Activated naive CD8-positive, alpha-beta T cell treated with anti-CD3 and anti-CD28 coated beads, Interleukin-2, amount 50 U/mL, for 24 hours (primary cell): ENCODE results near the gene EDAR.

ENCODE experiments used
- ATAC-seq: fragments of 150-1000 bp; cut with Tn5 transposase; one replicate; pipeline ENCODE4 v1.10.0; 2021
- DNase-seq: peaks from one replicate; pipeline ENCODE4 v3.0.0; 2021
- H3K27ac Mint-ChIP-seq: one replicate; pipeline ENCODE4 v1.8.0; 2021; ENCODE audit warnings: mild to moderate bottlenecking, mixed read lengths
- H3K27me3 Mint-ChIP-seq: one replicate; pipeline ENCODE4 v1.8.0; 2021; ENCODE audit warnings: mixed read lengths
- H3K36me3 Mint-ChIP-seq: one replicate; pipeline ENCODE4 v1.8.0; 2021; ENCODE audit warnings: low read depth, mixed read lengths
- H3K4me1 Mint-ChIP-seq: one replicate; pipeline ENCODE4 v1.8.0; 2021; ENCODE audit warnings: mixed read lengths
- H3K4me3 Mint-ChIP-seq: one replicate; pipeline ENCODE4 v1.8.0; 2021; ENCODE audit warnings: mild to moderate bottlenecking, moderate library complexity, mixed read lengths
- H3K9me3 Mint-ChIP-seq: one replicate; pipeline ENCODE4 v1.8.0; 2021; ENCODE audit warnings: mixed read lengths

EDAR gene

DNA sequence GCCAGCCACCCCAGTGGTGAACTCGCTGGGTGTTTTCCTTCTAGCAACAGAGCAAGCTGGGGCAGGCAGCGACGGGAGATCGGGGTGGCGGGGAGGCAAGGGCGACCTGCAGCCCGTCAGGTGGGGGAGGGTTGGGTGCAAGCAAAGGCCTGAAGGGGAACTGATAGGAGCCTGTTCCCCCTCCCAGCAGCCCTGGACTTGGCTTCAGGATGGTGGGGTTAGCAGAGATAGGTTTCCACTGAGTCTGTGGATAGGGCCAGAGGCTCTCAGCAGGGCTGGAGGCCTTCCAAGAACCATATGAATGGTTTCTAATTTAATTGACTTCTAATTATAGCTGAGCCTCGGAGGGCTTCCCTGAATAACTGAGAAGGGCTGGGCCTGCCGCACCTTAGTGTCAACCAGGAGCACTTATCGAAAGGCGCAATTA is 55.3 kb downstream of the EDAR start:
- Mint-ChIP-seq H3K4me3 (no peak overlapping the region), H3K27me3 (no peaks in the 10 kb centered on the region), H3K27ac (no peak overlapping the region), H3K9me3 (no peaks in the 10 kb centered on the region), H3K4me1 (peaks cover 13% of the 10 kb centered on the region), H3K36me3 (no peaks in the 10 kb centered on the region)
- ATAC-seq (no peak), DNase-seq (no peak)

DNA sequence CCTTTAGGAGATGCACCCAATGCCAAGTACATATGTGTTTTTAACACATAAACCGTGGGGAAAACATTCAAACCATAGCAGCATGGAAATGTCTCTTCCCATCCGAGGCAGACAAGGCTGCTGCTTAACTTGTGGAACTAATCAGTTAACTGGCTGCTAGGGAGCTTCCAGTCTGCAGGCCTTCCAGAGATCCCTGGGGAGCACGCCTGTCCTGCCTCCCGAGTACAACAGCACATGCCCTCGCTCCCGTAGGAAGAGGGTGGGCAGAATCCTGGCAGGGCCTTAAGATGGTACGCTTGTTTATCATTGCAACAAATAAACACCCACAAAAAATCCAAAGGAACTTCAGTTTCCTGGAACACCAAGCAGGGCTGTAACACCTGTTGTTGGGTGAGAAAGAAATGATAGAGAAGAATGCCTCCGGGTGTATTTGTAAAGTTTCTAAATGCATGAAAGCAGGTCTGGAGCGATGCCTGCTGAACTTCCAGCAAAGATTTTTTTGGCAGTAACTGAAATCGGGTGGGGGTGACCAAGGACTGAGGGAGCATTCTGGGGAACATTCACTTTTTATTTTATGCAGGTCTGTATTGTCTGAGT is 56.2 kb downstream of the EDAR start:
- Mint-ChIP-seq H3K9me3 (no peaks in the 10 kb centered on the region), H3K27me3 (no peaks in the 10 kb centered on the region), H3K27ac (no peak overlapping the region), H3K4me1 (peaks cover 6% of the 10 kb centered on the region), H3K36me3 (no peaks in the 10 kb centered on the region), H3K4me3 (no peak overlapping the region)
- DNase-seq (no peak), ATAC-seq (no peak)

DNA sequence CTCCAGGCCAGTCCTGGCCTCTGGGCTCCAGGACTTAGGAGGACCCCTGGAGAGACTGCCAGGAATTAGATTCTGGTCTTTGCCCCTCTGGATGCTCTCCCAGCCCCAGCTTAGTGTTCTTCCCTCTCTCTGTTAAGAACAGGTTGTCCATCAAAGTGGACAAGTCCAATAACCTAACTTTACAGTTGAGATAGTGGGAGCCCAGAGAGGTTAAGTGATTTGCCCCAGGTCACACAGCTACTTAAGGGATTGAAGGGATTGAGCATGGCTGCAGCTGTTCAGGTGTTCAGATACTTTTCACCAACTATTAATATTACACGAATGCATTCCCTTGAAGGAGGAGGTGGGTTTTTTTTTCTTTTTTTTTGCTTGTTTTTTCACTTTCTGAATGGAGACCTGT is 57.6 kb downstream of the EDAR start:
- H3K4me1 Mint-ChIP-seq, result no peaks in the 10 kb centered on the region
- no peak overlapping the region for H3K4me3 Mint-ChIP-seq
- H3K9me3 Mint-ChIP-seq, result no peaks in the 10 kb centered on the region
- no peaks in the 10 kb centered on the region for H3K27me3 Mint-ChIP-seq
- no peak overlapping the region for H3K27ac Mint-ChIP-seq
- no peak for DNase-seq
- H3K36me3 Mint-ChIP-seq, result no peaks in the 10 kb centered on the region
- ATAC-seq, result no peak

DNA sequence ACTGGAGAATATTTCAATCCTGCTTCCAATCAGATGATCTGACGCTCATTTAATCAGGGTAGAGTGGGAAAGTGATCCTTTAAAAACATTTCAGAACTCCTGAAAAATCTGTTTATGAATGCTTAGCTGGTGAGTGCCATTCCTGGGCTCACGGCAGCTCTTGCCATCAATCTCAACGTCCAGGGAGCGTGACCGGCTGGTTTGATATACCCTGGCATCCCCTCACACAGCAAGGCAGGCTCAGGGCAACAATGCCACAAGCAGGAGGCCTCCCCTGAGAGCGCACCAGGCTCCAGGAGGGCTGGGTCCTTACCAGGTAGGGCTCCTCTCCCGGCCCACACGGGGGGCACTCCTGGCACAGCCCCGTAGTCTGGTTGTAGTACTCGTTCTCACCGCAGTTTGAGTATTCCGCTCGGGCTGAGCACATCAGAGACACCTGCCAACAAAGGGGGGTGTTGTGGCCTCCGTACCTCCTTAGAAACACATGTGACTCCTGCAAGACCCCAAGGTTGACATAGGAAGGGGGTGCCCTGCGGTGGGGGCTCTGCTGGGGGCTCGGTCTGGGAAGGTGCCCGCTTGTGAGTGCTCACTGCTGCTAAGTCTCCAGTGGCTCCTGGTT is 59.1 kb downstream of the EDAR start:
- no peak overlapping the region for H3K27ac Mint-ChIP-seq
- no peaks in the 10 kb centered on the region for H3K9me3 Mint-ChIP-seq
- no peaks in the 10 kb centered on the region for H3K27me3 Mint-ChIP-seq
- no peak for DNase-seq
- no peak overlapping the region for H3K4me3 Mint-ChIP-seq
- H3K36me3 Mint-ChIP-seq, result no peaks in the 10 kb centered on the region
- no peaks in the 10 kb centered on the region for H3K4me1 Mint-ChIP-seq
- ATAC-seq, result no peak

DNA sequence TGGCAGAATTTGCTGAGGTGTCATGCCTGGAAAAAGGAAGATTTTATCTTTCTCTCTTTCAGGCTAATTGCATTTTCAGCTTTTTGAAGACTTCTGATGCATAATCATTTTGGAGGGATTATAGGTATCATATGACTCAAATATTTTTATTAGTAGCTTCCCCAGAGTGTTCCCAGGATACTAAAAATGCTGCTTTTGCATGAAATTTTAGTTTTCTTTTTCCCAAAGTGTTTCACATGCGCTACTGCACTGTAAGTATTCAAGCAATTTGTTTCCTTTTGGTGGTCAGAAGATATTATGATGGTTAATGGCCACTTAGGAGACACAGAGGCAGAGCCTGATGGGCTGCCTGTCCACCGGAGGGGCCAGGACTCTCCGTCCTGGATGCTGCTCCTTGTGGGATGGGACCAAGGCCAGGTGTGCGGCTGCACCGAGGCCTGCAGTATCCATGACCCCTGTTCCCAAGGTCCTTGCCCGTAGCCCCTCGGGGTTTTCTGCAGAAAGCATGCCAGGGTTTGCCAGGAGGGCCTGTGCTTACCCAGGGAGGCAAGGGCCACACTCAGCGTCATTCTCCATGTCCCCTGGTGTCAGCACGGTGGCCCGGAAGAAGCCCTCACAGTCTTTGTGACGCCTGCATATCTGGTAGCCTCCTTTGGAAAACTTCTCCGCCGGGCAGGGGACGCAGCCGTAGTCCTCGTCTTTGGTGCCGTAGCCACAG is 60.2 kb downstream of the EDAR start:
- no peaks in the 10 kb centered on the region for H3K36me3 Mint-ChIP-seq
- H3K4me3 Mint-ChIP-seq, result no peak overlapping the region
- no peaks in the 10 kb centered on the region for H3K4me1 Mint-ChIP-seq
- no peak for DNase-seq
- ATAC-seq, result no peak
- no peaks in the 10 kb centered on the region for H3K9me3 Mint-ChIP-seq
- no peak overlapping the region for H3K27ac Mint-ChIP-seq
- no peaks in the 10 kb centered on the region for H3K27me3 Mint-ChIP-seq

DNA sequence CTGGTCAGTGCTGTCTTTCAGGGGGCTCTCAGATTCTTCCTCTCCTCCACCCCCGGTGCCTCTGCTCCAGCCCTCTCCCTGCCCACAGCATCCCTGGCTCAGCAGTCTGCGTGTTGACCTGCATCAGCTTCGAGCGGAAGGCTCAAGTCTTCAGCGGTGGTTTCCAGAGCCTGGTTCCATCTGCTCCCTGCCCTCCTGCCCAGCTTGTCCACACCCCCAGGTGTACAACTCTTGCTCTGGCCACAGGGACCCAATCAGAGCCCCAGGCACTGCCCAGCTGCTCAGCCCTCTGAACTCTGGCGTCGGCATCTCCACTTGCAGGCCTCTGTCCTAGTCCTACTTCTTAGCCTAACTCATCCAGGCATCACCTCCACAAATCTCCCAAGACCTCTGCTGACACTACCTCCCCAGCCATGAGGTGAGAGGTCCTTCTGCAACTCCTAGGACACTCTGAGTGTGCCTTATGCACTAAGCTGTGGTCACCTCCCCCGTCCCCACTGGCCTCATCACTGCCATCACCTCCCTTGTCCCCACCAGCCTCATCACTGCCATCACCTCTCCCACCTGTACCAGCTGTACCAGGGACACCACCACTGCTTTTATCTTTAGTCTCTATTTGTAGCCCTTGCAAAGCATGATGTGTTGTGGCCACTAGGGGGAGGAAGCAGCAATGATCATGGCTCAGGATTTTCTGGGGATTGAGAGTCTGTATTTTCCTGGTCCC is 60.9 kb downstream of the EDAR start:
- ATAC-seq (peak; percentile 25), DNase-seq (peak; percentile 18)
- Mint-ChIP-seq H3K4me3 (no peak overlapping the region), H3K27ac (no peak overlapping the region), H3K36me3 (no peaks in the 10 kb centered on the region), H3K27me3 (no peaks in the 10 kb centered on the region), H3K9me3 (no peaks in the 10 kb centered on the region), H3K4me1 (no peaks in the 10 kb centered on the region)

DNA sequence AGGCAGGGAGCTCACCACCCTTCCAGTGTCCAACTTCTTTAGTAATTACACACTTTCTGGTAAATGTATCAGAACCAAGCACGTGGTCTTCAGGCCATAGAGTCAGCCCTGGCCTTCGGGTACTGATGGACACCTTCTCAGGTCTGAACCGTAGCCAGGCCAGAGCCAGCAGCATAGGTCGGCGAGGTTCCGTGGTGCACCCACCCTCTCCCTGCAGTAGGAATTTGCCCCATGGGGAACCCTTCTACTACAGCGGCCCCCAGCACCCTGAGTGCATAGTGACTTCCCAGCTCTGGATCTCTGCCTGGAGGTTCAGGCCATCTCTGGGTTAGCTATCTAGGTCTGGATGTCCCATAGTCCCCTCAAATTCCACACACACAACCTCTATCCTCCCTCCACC is 61.6 kb downstream of the EDAR start:
- ATAC-seq (no peak), DNase-seq (no peak)
- H3K9me3 Mint-ChIP-seq, result no peaks in the 10 kb centered on the region
- no peaks in the 10 kb centered on the region for H3K4me1 Mint-ChIP-seq
- H3K36me3 Mint-ChIP-seq, result no peaks in the 10 kb centered on the region
- no peak overlapping the region for H3K4me3 Mint-ChIP-seq
- no peaks in the 10 kb centered on the region for H3K27me3 Mint-ChIP-seq
- no peak overlapping the region for H3K27ac Mint-ChIP-seq

DNA sequence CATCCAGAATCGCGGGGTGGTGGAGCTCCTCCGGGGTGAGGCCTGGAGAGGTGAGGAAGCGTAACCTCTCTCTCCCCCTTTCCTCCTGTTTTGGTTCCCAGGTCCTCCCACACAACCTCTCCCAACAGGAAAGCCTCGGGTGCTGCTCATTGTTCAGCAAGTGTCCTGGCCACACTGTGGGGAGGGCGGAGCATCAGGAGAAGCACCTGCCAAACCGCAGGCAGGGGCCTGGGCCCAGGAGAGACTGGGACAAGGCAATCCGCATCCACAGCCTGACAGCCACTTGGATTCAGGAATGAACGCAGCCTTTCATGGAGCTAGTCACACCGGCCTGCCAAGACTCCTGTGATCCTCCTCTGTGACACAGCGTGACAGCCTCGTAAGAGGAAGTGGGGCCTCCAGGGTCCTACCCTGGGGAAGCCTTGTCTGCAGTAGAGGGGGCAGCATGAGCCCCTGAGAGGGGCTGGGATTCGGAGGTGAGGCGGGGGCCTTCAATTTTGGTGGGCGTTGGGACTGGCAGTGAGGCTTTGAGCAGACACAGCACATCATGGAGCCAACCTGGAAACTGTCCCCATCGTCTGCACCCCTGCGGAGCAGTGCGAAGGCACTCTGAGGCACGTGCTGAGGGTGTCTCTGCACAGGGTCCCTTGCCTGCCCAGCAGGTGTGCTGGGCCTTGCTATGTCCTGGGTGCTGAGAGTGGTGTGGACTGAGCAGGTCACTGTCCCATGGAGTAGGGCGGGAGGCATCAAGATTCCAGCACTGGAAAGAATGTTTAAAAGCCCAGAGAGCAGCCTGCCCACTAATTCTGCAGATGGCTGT is 62.2 kb downstream of the EDAR start:
- Mint-ChIP-seq H3K36me3 (no peaks in the 10 kb centered on the region), H3K27ac (no peak overlapping the region), H3K4me3 (no peak overlapping the region), H3K27me3 (no peaks in the 10 kb centered on the region), H3K9me3 (no peaks in the 10 kb centered on the region), H3K4me1 (no peaks in the 10 kb centered on the region)
- DNase-seq (no peak), ATAC-seq (no peak)

DNA sequence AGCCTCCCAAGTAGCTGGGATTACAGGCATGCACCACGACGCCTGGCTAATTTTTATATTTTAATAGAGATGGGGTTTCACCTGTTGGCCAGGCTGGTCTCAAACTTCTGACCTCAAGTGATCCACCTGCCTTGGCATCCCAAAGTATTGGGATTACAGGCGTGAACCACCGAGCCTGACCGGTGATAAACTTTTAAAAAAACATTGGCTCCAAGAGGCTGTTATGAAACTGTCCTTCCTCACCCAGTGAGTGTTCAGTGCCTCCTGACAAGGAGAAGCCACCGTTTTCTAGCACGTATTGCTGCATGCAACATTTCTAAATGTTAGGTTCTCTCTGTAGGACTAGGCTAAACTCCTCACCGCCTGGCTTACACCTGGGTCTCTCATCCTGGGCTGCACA is 63.3 kb downstream of the EDAR start:
- Mint-ChIP-seq H3K9me3 (no peaks in the 10 kb centered on the region), H3K36me3 (no peaks in the 10 kb centered on the region), H3K4me3 (no peak overlapping the region), H3K27ac (no peak overlapping the region), H3K4me1 (no peaks in the 10 kb centered on the region), H3K27me3 (no peaks in the 10 kb centered on the region)
- ATAC-seq (no peak), DNase-seq (no peak)

DNA sequence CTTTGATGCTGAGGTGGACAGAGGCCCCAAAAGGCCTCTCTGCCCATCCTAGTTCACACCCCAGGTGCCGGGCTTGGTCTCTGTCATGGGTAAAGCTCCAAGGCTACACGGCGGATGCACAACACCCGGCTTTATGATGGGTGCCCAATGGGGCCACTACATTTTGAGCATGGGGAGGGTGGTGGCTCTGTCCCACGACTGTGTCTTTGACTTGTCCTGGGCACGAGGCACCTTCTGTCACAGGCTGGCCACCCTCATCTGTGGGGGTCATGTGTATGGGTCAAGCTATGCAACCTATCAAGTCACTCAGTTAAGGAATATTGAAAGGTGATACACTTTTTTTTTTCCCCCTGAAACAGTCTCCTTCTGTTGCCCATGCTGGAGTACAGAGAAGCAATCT is 63.7 kb downstream of the EDAR start:
- no peak for DNase-seq
- Mint-ChIP-seq H3K9me3 (no peaks in the 10 kb centered on the region), H3K36me3 (no peaks in the 10 kb centered on the region), H3K4me3 (no peak overlapping the region), H3K4me1 (no peaks in the 10 kb centered on the region), H3K27ac (no peak overlapping the region), H3K27me3 (no peaks in the 10 kb centered on the region)
- no peak for ATAC-seq

DNA sequence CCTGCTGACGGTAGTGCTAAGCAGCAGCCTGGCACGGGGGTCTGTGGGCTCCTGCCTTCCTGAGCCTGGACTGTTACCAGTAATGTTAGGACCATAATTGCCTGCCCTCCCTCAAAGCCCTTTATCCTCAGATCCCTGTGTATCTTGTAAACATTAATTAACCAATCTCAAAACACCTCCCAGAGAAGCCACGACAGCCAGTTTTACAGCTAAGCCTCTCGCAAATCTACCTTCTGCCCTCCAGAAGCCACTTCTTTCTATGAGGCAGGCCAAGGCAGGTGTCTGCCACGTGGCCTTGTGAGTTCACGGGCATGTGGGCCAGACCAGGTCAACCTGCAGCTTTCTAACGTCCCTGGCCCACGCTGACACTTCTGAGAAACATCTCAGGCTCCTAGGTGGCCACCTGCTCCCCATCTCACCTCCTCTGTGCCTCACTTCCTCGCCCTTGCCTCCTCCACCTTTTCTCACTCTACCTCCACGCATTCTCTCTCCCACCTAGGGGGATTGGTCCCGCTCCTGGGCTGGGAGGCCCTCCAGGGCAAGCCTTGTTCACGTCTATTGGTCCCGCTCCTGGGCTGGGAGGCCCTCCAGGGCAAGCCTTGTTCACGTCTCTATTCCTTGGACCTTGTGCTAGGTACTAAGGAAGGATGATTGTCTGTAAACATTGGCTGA is 64.3 kb downstream of the EDAR start:
- Mint-ChIP-seq H3K4me3 (no peak overlapping the region), H3K36me3 (no peaks in the 10 kb centered on the region), H3K9me3 (no peaks in the 10 kb centered on the region), H3K27me3 (no peaks in the 10 kb centered on the region), H3K4me1 (no peaks in the 10 kb centered on the region), H3K27ac (no peak overlapping the region)
- ATAC-seq (no peak), DNase-seq (no peak)

DNA sequence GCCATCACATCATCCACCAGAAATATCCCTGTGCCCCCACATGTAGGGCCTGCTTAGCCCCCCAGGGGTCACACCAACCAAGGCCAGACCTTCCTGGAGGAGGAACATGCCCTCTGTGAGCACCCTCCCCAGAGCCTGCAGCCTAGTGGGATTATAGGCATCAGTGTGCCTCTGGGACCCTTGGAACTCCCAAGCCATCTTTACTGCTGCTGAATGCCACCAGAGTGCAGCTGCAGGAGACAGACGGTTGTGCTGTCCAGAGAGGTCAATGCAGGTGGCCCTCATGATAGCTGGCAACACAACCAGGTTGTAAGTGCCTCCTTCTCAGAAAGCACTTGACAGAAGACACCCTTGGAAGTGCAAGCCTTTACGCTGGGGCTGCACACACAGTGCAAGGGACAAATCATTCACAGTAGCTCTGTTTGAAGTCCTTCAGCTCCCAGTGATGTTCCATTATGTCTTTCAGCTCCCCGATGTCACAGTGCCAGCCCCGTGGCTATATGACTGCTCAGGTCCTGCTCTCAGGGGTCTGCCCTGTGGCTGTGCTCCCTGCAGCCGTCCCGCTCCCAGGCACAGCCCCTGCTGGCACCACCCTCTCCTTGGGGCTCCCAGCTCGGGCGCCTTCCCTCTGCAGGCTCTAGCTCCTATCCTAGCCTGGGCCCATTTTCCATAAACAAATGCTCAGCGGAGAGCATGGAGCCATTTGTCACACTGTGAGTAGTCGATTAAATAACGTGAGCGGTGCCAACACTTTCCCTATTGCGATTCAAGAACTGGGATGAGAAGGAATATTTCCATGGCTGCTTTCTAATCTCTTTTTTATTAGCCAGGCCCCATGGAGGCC is 65.1 kb downstream of the EDAR start:
- H3K36me3 Mint-ChIP-seq, result no peaks in the 10 kb centered on the region

DNA sequence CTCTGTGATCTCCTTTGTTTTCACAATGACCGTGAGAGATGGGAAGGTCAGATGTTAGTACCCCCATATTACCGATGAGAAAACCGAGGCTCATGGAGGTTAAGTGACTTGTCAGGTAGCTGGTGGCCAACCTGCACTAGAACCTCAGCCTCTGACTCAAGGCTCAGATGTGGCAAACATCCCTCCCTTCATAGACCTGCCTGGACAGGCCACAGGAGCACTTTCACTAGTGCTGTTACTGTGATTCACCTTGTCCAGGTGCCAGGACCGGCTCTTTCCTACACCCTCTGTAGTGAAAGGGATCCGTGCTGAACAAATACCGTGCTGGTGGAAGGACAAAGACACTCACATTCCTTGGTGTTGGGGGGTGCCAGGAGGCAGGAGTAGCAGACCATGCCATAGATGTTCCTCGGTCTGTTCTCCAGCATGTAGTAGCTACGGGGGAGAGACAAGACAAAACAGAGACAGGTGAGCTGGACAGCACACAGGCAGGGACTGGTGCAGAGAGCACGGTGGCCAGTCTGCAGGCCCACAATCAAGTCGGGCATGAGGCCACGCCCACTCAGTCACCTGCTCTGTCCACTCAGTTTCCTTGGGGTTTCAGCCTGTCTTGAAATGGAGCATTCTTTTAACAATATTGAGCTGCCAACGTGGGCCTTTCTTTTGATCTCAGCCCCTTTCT is 65.9 kb downstream of the EDAR start:
- H3K9me3 Mint-ChIP-seq, result no peaks in the 10 kb centered on the region
- H3K27ac Mint-ChIP-seq, result no peak overlapping the region
- H3K4me3 Mint-ChIP-seq, result no peak overlapping the region
- ATAC-seq (no peak), DNase-seq (no peak)
- H3K36me3 Mint-ChIP-seq, result no peaks in the 10 kb centered on the region
- H3K27me3 Mint-ChIP-seq, result no peaks in the 10 kb centered on the region
- H3K4me1 Mint-ChIP-seq, result no peaks in the 10 kb centered on the region

More for the DNA sequence above, 65.1 kb downstream of the EDAR start:
- H3K27ac Mint-ChIP-seq, result no peak overlapping the region
- H3K27me3 Mint-ChIP-seq, result no peaks in the 10 kb centered on the region
- no peaks in the 10 kb centered on the region for H3K4me1 Mint-ChIP-seq
- DNase-seq (no peak), ATAC-seq (no peak)
- H3K4me3 Mint-ChIP-seq, result no peak overlapping the region
- H3K9me3 Mint-ChIP-seq, result no peaks in the 10 kb centered on the region
